OCI-LY3 (cell line): ENCODE data around the gene SSX4B.

Experiments used
- CTCF ChIP-seq: fragments of 200-600, 300-600 bp; sonication (generic); IDR thresholded peaks from 2 replicates; pipeline ENCODE4 v1.5.1; 2014; ENCODE audit warnings: antibody characterized with exemption, low read length, low read depth
- EZH2phosphoT487 ChIP-seq: fragments of 200-600 bp; shearing (Covaris generic); IDR thresholded peaks from 2 replicates; pipeline ENCODE4 v1.6.1; 2018; ENCODE audit warnings: antibody characterized with exemption, mixed run types, low read depth

DNA sequence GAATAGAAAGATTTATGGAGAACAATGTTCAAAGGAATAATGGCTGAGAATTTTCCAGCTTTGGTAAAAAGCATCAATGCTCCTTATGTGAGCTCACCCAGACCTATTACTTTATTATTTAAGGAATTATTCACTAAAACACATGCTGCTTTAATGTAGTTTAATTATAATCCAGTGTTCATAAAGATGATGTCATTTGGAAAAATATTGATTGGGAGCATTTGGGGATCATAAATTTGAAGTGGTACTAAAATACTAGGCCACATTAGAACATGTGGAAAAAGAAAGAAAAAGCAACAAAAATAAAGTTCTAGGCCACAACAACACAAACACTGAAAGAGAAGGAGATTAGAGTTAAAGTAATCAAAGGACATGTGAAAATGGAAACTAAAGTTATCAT is 38.3 kb upstream of the SSX4B start:
- TF ChIP-seq CTCF (no peak), EZH2phosphoT487 (no peak)
